ENCODE data around the gene NMNAT2. TPM values are rescaled to one million over a fixed set of nuclear protein-coding genes. Genes with fewer than 3 reads are reported as not detected.

Gene NMNAT2
- total RNA-seq, 1 experiment from 2014 or later = 11.4 TPM

DNA sequence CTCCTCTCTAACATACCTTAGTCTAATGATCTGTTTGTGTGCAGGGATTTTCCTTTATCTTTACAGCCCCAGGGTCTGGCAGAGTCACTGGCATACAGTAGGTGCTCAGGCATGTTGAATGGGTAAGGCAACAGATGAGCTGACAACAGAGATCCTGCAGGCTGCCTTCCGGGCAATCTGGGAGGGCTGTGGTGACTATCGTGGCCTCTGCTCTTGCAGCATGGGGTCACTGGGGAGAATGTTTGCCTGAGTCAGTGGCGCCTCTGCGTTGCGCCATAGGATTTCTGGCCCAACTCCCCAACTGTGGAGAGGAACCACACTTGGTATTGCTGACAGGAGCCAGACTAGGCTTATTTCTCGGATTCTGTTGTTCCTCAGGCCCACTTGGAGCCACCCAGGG is 138.3 kb downstream of the NMNAT2 start:
- no peak overlapping the region; a peak in 1 of 5 replicates for H3K4me3 Mint-ChIP-seq
- H2BK12ac ChIP-seq (ENCODE audit: insufficient read length, low read depth, low read length) = no peak overlapping the region
- no CpG with 5 or more reads among the region's 6 CpGs for WGBS (ENCODE audit: extremely low coverage, insufficient read length, low lambda C conversion rate)
- no peak overlapping the region for H4K91ac ChIP-seq (ENCODE audit: insufficient read length, low read depth, low read length)
- H3K9me3 ChIP-seq (ENCODE audit: control insufficient read depth, low read depth, low read length) = no peaks in the 10 kb centered on the region
- no peaks in the 10 kb centered on the region for H3K27me3 ChIP-seq (ENCODE audit: insufficient read depth, low read length)
- H2BK120ac ChIP-seq (ENCODE audit: low read depth, low read length, poor library complexity, severe bottlenecking) = no peak overlapping the region
- H4K5ac ChIP-seq (ENCODE audit: insufficient read length, low read depth, low read length) = no peak overlapping the region
- H3K4me2 ChIP-seq (ENCODE audit: insufficient read depth, insufficient read length, low read length) = no peak overlapping the region
- no peak overlapping the region for H2BK15ac ChIP-seq (ENCODE audit: low read depth, low read length)
- no peak overlapping the region for H2BK20ac ChIP-seq (ENCODE audit: low read depth, low read length, poor library complexity, severe bottlenecking)
- H3K18ac ChIP-seq (ENCODE audit: insufficient read length, low read depth, low read length) = no peak overlapping the region
- H2AFZ ChIP-seq (ENCODE audit: low read length) = no peak overlapping the region
- no peaks in the 10 kb centered on the region for H3K9me3 Mint-ChIP-seq
- H2AK5ac ChIP-seq (ENCODE audit: insufficient read length, low read length) = no peak overlapping the region
- TF ChIP-seq, protein P1, sequence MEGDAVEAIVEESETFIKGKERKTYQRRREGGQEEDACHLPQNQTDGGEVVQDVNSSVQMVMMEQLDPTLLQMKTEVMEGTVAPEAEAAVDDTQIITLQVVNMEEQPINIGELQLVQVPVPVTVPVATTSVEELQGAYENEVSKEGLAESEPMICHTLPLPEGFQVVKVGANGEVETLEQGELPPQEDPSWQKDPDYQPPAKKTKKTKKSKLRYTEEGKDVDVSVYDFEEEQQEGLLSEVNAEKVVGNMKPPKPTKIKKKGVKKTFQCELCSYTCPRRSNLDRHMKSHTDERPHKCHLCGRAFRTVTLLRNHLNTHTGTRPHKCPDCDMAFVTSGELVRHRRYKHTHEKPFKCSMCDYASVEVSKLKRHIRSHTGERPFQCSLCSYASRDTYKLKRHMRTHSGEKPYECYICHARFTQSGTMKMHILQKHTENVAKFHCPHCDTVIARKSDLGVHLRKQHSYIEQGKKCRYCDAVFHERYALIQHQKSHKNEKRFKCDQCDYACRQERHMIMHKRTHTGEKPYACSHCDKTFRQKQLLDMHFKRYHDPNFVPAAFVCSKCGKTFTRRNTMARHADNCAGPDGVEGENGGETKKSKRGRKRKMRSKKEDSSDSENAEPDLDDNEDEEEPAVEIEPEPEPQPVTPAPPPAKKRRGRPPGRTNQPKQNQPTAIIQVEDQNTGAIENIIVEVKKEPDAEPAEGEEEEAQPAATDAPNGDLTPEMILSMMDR (conservative IDR thresholded peaks at IDR 0.05) = no peak
- H4K8ac ChIP-seq (replicated peaks; ENCODE audit: insufficient read length, low read depth, low read length) = no peak overlapping the region
- no peak overlapping the region for H3K9ac ChIP-seq (ENCODE audit: extremely low read depth, insufficient read length, low read length)
- H3K79me1 ChIP-seq (ENCODE audit: insufficient read depth, low read depth, low read length, poor library complexity, severe bottlenecking) = no peaks in the 10 kb centered on the region
- H3K27me3 Mint-ChIP-seq (ENCODE audit: low read depth) = no peaks in the 10 kb centered on the region
- H2BK5ac ChIP-seq (ENCODE audit: insufficient read length, low read length) = no peak overlapping the region
- no peaks in the 10 kb centered on the region for H3K79me2 ChIP-seq (ENCODE audit: insufficient read depth, low read length)
- H3K4me1 ChIP-seq (ENCODE audit: insufficient read depth, low read length) = peaks cover 8% of the 10 kb centered on the region; the same call in 1 of the 2 replicates
- peaks cover 0 to 4% (median 0%) of the 10 kb centered on the region in 3 experiments; a peak in 2 of 7 replicates for H3K36me3 Mint-ChIP-seq (ENCODE audit: insufficient read depth in 1 of 3, low read depth in 3 of 3)
- peaks cover 35 to 44% of the 10 kb centered on the region in 2 experiments for H3K4me1 Mint-ChIP-seq
- H3K56ac ChIP-seq (ENCODE audit: insufficient read length, low read depth, low read length) = no peak overlapping the region
- H3K23me2 ChIP-seq (ENCODE audit: insufficient read length, low read depth, low read length, poor library complexity, severe bottlenecking) = no peaks in the 10 kb centered on the region
- H3T11ph ChIP-seq (ENCODE audit: low read length) = no peak overlapping the region
- H3K14ac ChIP-seq (ENCODE audit: insufficient read depth, low read length) = no peak overlapping the region
- H3K23ac ChIP-seq (ENCODE audit: insufficient read length, low read depth, low read length) = no peak overlapping the region
- no peak overlapping the region for H3K4ac ChIP-seq (ENCODE audit: low read depth, low read length)
- peak overlapping the region in 2 of 3 experiments; percentile 33 to 92; a peak in 3 of 7 replicates for H3K27ac Mint-ChIP-seq
- no peak for DNase-seq
- H3K27ac ChIP-seq (ENCODE audit: insufficient read length, low read depth, low read length) = no peak overlapping the region
- no peaks in the 10 kb centered on the region for H4K20me1 ChIP-seq (ENCODE audit: control insufficient read depth, insufficient read depth, insufficient read length)
